GM23338 (cell line): ENCODE measurements around the gene MCM3AP.

Experiments
- CREB1 ChIP-seq: fragments of 250-450 bp; sonication (Bioruptor Pico); IDR thresholded peaks from 2 replicates; pipeline ENCODE4 v1.5.0; 2020; ENCODE audit warnings: low read depth, mild to moderate bottlenecking, moderate library complexity
- EZH2 ChIP-seq: fragments of 200-600 bp; sonication (generic); IDR thresholded peaks from one replicate; pipeline ENCODE4 v1.8.0; 2017; ENCODE audit warnings: antibody characterized with exemption, mild to moderate bottlenecking, low read depth; ENCODE audit not compliant: unreplicated experiment
- EZH2phosphoT487 ChIP-seq: fragments of 200-600 bp; sonication (generic); IDR thresholded peaks from one replicate; pipeline ENCODE4 v1.8.1; 2018; ENCODE audit warnings: antibody characterized with exemption; ENCODE audit not compliant: unreplicated experiment
- POLR2AphosphoS5 ChIP-seq: IDR thresholded peaks from 2 replicates; pipeline ENCODE4 v1.6.1; 2016; ENCODE audit warnings: antibody characterized with exemption, low read depth
- TF ChIP-seq, protein P1 (sequence below), 2 experiments: fragments of 200-600 bp in 1 of 2; sonication (generic) in 1 of 2; conservative IDR thresholded peaks; 2 replicates each; pipeline versions ENCODE4 v1.5.1 to v1.6.1; 2016 to 2017; ENCODE audit warnings: antibody characterized with exemption in 2 of 2, low read depth in 2 of 2, mild to moderate bottlenecking in 2 of 2, moderate library complexity in 1 of 2

GRCh38 chr21:46226920-46227599 lies 58.4 kb downstream of the MCM3AP start:
- TF ChIP-seq EZH2phosphoT487 (no peak), CREB1 (no peak), POLR2AphosphoS5 (no peak), EZH2 (no peak)
- TF ChIP-seq, protein P1, sequence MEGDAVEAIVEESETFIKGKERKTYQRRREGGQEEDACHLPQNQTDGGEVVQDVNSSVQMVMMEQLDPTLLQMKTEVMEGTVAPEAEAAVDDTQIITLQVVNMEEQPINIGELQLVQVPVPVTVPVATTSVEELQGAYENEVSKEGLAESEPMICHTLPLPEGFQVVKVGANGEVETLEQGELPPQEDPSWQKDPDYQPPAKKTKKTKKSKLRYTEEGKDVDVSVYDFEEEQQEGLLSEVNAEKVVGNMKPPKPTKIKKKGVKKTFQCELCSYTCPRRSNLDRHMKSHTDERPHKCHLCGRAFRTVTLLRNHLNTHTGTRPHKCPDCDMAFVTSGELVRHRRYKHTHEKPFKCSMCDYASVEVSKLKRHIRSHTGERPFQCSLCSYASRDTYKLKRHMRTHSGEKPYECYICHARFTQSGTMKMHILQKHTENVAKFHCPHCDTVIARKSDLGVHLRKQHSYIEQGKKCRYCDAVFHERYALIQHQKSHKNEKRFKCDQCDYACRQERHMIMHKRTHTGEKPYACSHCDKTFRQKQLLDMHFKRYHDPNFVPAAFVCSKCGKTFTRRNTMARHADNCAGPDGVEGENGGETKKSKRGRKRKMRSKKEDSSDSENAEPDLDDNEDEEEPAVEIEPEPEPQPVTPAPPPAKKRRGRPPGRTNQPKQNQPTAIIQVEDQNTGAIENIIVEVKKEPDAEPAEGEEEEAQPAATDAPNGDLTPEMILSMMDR (conservative IDR thresholded peaks at IDR 0.05; ENCODE audit: low read depth in 2 of 2), result no peak
